MM.1S (cell line): ENCODE results near the gene ZNF738.
A peak's percentile ranks its signal among the peaks of the same experiment; 100 is the strongest.
"Not testable (repeated sequence)": the region's sequence is repeated elsewhere in the genome, so short reads cannot be mapped to it uniquely, and the experiment has no call there.

ENCODE experiments used
- DNase-seq: peaks from one replicate; pipeline ENCODE4 v3.0.0-alpha.2; 2015
- H2AFZ ChIP-seq: fragments of 300-600 bp; sonication (generic); 2 replicates; pipeline ENCODE4 v1.6.0; 2016; ENCODE audit warnings: antibody characterized with exemption, low read length
- H3F3A ChIP-seq: fragments of 300-600 bp; sonication (generic); 2 replicates; pipeline ENCODE4 v1.6.1; 2016; ENCODE audit warnings: mild to moderate bottlenecking, antibody characterized with exemption, low read length, moderate library complexity, mixed read lengths; ENCODE audit not compliant: insufficient read depth
- H3K27ac ChIP-seq: fragments of 300-600 bp; sonication (generic); 2 replicates; pipeline ENCODE4 v1.5.1; 2016; ENCODE audit warnings: mild to moderate bottlenecking, low read length
- H3K27me3 ChIP-seq: fragments of 300-600 bp; sonication (generic); replicated peaks from 2 replicates; pipeline ENCODE4 v1.6.0; 2016; ENCODE audit warnings: low read length; ENCODE audit not compliant: insufficient read depth
- H3K36me3 ChIP-seq: fragments of 300-600 bp; sonication (generic); replicated peaks from 2 replicates; pipeline ENCODE4 v1.6.1; 2016; ENCODE audit warnings: mild to moderate bottlenecking, low read length, mixed read lengths; ENCODE audit not compliant: insufficient read depth
- H3K4me1 ChIP-seq: fragments of 300-600 bp; sonication (generic); 2 replicates; pipeline ENCODE4 v1.6.1; 2016; ENCODE audit warnings: low read length, mixed read lengths
- H3K4me2 ChIP-seq: fragments of 300-600 bp; sonication (generic); 2 replicates; pipeline ENCODE4 v1.6.0; 2016; ENCODE audit warnings: low read depth, low read length
- H3K4me3 ChIP-seq: fragments of 300-600 bp; sonication (generic); 2 replicates; pipeline ENCODE4 v1.5.1; 2016; ENCODE audit warnings: low read length, mixed read lengths
- H3K79me2 ChIP-seq: fragments of 300-600 bp; sonication (generic); 2 replicates; pipeline ENCODE4 v1.6.1; 2016; ENCODE audit warnings: mixed run types, low read length, mixed read lengths
- H3K9ac ChIP-seq: fragments of 300-600 bp; sonication (generic); 2 replicates; pipeline ENCODE4 v1.6.1; 2016; ENCODE audit warnings: low read length, mixed read lengths
- H3K9me2 ChIP-seq: fragments of 300-600 bp; sonication (generic); replicated peaks from 2 replicates; pipeline ENCODE4 v1.6.1; 2016; ENCODE audit warnings: mild to moderate bottlenecking, low read length, mixed read lengths; ENCODE audit not compliant: insufficient read depth
- H3K9me3 ChIP-seq: fragments of 300-600 bp; sonication (generic); replicated peaks from 2 replicates; pipeline ENCODE4 v1.6.1; 2016; ENCODE audit warnings: mild to moderate bottlenecking, low read length, mixed read lengths; ENCODE audit not compliant: insufficient read depth
- H4K20me1 ChIP-seq: fragments of 300-600 bp; sonication (generic); 2 replicates; pipeline ENCODE4 v1.6.1; 2016; ENCODE audit warnings: mild to moderate bottlenecking, low read length, moderate library complexity, mixed read lengths; ENCODE audit not compliant: insufficient read depth
- EZH2 ChIP-seq: fragments of 300-600 bp; sonication (generic); optimal IDR thresholded peaks from 2 replicates; pipeline ENCODE3; 2017; ENCODE audit warnings: low read depth, mild to moderate bottlenecking, antibody characterized with exemption, low read length, mixed read lengths
- EZH2phosphoT487 ChIP-seq: fragments of 300-600 bp; sonication (generic); IDR thresholded peaks from 2 replicates; pipeline ENCODE4 v1.6.1; 2018; ENCODE audit warnings: antibody characterized with exemption, low read length
- TF ChIP-seq, protein P1 (sequence below): fragments of 300-600 bp; sonication (generic); IDR thresholded peaks from 2 replicates; pipeline ENCODE4 v1.5.1; 2016; ENCODE audit warnings: antibody characterized with exemption, low read length, mixed read lengths

ZNF738 gene

DNA sequence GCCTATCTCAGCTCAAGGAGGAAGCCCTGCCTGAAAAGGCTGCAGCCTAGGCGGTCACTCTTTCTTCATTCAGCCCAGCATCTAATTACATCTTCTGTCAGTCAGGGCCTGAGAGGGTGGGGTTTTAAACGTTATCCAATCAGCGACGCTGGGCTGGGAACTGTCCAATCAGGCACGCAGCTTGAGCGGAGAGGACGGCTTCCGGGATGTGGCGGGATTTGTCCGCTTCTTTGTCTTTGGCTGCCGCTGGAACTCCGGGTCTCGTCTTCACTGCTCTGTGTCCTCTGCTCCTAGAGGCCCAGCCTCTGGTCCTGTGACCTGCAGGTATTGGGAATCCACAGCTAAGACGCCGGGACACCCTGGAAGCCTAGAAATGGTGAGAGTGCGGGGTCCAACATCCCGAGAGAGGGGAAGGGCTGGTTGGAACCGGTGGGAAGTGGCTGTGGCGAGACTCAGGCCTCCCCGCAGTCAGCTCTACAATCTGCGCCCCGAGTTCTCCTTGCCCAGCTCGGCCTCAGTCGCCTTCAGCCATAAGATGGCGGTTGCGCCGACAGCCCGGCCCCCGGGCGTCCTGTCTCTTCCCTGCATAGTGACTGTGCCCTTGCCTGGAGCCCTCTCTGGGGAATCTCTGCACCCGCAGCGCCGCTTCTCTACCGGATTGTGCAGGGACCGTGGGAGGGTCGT, at the start of gene ZNF738:
Gene ZNF738, plus strand, starts transcription at position 233 of the 684 bp plus-strand sequence. Its CDS starts 141 bp downstream, at position 374.
- Histone ChIP-seq H3K4me3 (peak within 1 kb of the TSS; percentile 64), H4K20me1 (no peaks in the 10 kb centered on the region), H3K79me2 (no peaks in the 10 kb centered on the region), H3K9ac (peak within 1 kb of the TSS; percentile 50; the same call in 1 of the 2 replicates), H3K36me3 (no peaks in the 10 kb centered on the region), H3K4me2 (peak within 1 kb of the TSS; percentile 27), H2AFZ (peak within 1 kb of the TSS; percentile 74), H3K27me3 (no peaks in the 10 kb centered on the region), H3K4me1 (no peaks in the 10 kb centered on the region), H3K9me2 (no peaks in the 10 kb centered on the region), H3K27ac (peak within 1 kb of the TSS; percentile 31; the same call in 1 of the 2 replicates), H3F3A (no peaks in the 10 kb centered on the region), H3K9me3 (no peaks in the 10 kb centered on the region)
- TF ChIP-seq EZH2phosphoT487 (no peak), EZH2 (no peak)
- TF ChIP-seq, protein P1, sequence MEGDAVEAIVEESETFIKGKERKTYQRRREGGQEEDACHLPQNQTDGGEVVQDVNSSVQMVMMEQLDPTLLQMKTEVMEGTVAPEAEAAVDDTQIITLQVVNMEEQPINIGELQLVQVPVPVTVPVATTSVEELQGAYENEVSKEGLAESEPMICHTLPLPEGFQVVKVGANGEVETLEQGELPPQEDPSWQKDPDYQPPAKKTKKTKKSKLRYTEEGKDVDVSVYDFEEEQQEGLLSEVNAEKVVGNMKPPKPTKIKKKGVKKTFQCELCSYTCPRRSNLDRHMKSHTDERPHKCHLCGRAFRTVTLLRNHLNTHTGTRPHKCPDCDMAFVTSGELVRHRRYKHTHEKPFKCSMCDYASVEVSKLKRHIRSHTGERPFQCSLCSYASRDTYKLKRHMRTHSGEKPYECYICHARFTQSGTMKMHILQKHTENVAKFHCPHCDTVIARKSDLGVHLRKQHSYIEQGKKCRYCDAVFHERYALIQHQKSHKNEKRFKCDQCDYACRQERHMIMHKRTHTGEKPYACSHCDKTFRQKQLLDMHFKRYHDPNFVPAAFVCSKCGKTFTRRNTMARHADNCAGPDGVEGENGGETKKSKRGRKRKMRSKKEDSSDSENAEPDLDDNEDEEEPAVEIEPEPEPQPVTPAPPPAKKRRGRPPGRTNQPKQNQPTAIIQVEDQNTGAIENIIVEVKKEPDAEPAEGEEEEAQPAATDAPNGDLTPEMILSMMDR, result no peak
- DNase-seq, result peak; percentile 91

DNA sequence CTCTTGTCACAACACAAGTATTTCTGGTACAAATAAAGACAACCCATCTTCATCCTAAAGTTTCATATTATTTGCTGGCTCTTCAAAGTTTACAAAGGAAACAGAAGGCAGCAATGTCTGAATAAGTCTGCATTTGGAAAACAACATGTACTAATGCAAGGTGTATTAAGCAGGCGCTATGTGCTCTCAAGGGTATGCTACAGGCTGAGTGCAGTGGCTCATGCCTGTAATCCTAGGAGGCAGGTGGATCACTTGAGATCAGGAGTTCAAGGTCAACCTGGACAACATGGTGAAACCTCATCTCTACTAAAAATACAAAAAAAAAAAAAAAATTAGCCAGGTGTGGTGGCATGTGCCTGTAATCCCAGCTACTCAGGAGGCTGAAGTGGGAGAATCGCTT, 46.0 kb upstream of the ZNF738 start:
- not testable (repeated sequence) for H3K79me2 ChIP-seq, H3K9me2 ChIP-seq, H3K9ac ChIP-seq, H3F3A ChIP-seq, H3K36me3 ChIP-seq, H3K4me3 ChIP-seq, DNase-seq, H3K9me3 ChIP-seq, H3K27me3 ChIP-seq, H4K20me1 ChIP-seq, H2AFZ ChIP-seq, H3K4me1 ChIP-seq, H3K4me2 ChIP-seq, H3K27ac ChIP-seq

DNA sequence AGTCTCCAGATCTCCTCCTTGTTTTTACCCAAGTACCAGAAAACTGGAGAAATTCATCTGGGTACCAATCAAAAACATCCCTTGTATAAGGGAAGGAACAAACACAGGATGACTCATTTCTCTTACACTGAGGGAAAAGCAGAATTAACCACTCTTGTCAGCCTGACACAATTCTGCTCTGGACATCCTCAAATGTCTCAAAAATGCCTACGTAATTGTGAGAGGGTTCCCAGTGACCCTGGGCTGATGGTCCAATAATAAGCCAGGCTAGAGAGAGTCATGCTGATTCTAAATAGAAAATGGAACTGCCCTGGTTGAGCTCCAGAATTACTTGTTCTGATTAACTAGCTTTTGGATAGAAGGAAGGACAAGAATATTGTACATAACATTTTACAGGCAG, 44.1 kb upstream of the ZNF738 start:
- Histone ChIP-seq H4K20me1 (no peaks in the 10 kb centered on the region), H3K4me3 (no peak overlapping the region)
- DNase-seq, result no peak

DNA sequence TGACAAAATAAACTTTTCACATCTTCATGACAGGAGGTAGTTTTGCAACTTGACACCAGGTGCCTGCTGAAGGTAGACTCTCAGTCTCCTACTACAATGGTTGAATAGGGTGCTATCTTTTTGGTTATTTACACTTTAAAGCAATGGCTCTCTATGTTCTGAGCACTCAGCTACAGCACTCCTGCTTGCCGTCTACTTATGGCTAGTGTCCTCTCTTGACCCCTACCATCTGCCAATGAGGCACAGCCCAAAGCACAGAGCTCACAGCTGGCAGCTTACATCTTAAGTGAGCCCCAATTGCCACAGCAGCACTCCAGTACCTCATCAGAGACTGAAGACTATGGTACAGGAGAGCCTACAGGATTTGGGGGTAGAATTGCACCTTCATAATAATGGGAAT, 41.0 kb upstream of the ZNF738 start:
- no peak overlapping the region for H3K4me3 ChIP-seq
- no peak overlapping the region for H2AFZ ChIP-seq
- no peaks in the 10 kb centered on the region for H3F3A ChIP-seq
- no peaks in the 10 kb centered on the region for H3K9me3 ChIP-seq
- H3K27ac ChIP-seq, result no peak overlapping the region
- no peaks in the 10 kb centered on the region for H3K9me2 ChIP-seq
- H3K27me3 ChIP-seq, result no peaks in the 10 kb centered on the region
- TF ChIP-seq, protein P1, result no peak
- TF ChIP-seq EZH2phosphoT487, result no peak
- no peak for TF ChIP-seq EZH2
- DNase-seq, result no peak
- no peaks in the 10 kb centered on the region for H3K79me2 ChIP-seq
- no peak overlapping the region for H3K4me2 ChIP-seq
- H4K20me1 ChIP-seq, result no peaks in the 10 kb centered on the region
- no peak overlapping the region for H3K9ac ChIP-seq
- H3K36me3 ChIP-seq, result no peaks in the 10 kb centered on the region
- no peaks in the 10 kb centered on the region for H3K4me1 ChIP-seq

More for the DNA sequence above, 44.1 kb upstream of the ZNF738 start:
- no peak overlapping the region for H3K9ac ChIP-seq
- H3K36me3 ChIP-seq, result no peaks in the 10 kb centered on the region
- no peaks in the 10 kb centered on the region for H3K4me1 ChIP-seq
- TF ChIP-seq, protein P1, result no peak
- TF ChIP-seq EZH2phosphoT487 (no peak), EZH2 (no peak)
- no peak overlapping the region for H3K27ac ChIP-seq
- H3K9me3 ChIP-seq, result no peaks in the 10 kb centered on the region
- H3K9me2 ChIP-seq, result no peaks in the 10 kb centered on the region
- no peak overlapping the region for H3K4me2 ChIP-seq
- H3K79me2 ChIP-seq, result no peaks in the 10 kb centered on the region
- no peaks in the 10 kb centered on the region for H3K27me3 ChIP-seq
- no peaks in the 10 kb centered on the region for H3F3A ChIP-seq
- H2AFZ ChIP-seq, result no peak overlapping the region
